ENCODE results near the gene EPHB6. TPM values are rescaled to one million over a fixed set of nuclear protein-coding genes. Genes with fewer than 3 reads are reported as not detected.

Gene EPHB6
- total RNA-seq, 2 experiments from 2014 or later: 50.7 to 55.8 TPM

DNA sequence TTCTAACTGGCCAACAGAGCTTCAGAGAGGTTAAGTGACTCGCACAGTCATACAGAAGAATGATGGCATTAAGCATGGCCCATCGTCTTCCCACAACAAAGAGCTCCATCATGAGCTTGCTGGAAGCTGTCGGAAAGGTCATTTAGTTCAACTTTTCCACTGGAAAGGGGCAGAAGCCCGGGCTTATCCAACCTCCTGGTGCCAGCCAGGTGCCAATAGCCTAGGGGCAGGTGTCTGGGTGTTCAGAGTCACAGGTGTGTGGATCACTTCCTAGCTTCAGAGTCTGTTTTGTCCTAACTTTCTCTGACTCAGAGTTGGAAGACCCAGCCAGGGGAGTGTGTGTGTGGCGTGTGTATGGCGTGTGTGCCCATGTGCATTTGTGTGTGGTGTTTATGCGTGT, 32.0 kb downstream of the EPHB6 start:
- H3K27ac ChIP-seq (ENCODE audit: low read depth in 1 of 2, low read length in 2 of 2): no peak overlapping the region
- POLR2A ChIA-PET: no interaction called here

GRCh38 chr7:142887282-142888015, 32.6 kb downstream of the EPHB6 start:
- Histone ChIP-seq H3K4me1 (ENCODE audit: insufficient read depth, low read length) (no peaks in the 10 kb centered on the region), H3K36me3 (ENCODE audit: insufficient read depth, low read length) (no peaks in the 10 kb centered on the region), H3K27me3 (ENCODE audit: control insufficient read depth in 1 of 2, insufficient read depth in 2 of 2, low read length in 2 of 2) (no peaks in the 10 kb centered on the region), H3K4me3 (ENCODE audit: low read length) (no peak overlapping the region), H3K9me3 (ENCODE audit: control insufficient read depth in 1 of 2, insufficient read depth in 1 of 2, low read length in 2 of 2) (no peaks in the 10 kb centered on the region), H3K27ac (ENCODE audit: low read depth in 1 of 2, low read length in 2 of 2) (no peak overlapping the region)
- H3K4me3 Mint-ChIP-seq: no peak overlapping the region
- no peak overlapping the region for H3K27ac Mint-ChIP-seq
- ChIA-PET POLR2A (no interaction called here), CTCF (no interaction called here)
- intact Hi-C loops (cut with DNase I, micrococcal nuclease): loop anchor here in 1 of 2 experiments (10.0 kb wide), 1 partner anchor 327 kb away; no protein-coding TSS in a partner anchor
- TF ChIP-seq, protein P1, sequence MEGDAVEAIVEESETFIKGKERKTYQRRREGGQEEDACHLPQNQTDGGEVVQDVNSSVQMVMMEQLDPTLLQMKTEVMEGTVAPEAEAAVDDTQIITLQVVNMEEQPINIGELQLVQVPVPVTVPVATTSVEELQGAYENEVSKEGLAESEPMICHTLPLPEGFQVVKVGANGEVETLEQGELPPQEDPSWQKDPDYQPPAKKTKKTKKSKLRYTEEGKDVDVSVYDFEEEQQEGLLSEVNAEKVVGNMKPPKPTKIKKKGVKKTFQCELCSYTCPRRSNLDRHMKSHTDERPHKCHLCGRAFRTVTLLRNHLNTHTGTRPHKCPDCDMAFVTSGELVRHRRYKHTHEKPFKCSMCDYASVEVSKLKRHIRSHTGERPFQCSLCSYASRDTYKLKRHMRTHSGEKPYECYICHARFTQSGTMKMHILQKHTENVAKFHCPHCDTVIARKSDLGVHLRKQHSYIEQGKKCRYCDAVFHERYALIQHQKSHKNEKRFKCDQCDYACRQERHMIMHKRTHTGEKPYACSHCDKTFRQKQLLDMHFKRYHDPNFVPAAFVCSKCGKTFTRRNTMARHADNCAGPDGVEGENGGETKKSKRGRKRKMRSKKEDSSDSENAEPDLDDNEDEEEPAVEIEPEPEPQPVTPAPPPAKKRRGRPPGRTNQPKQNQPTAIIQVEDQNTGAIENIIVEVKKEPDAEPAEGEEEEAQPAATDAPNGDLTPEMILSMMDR (IDR thresholded peaks at IDR 0.05): no peak
- no peaks in the 10 kb centered on the region for H3K36me3 Mint-ChIP-seq (ENCODE audit: low read depth)
- H3K27me3 Mint-ChIP-seq: no peaks in the 10 kb centered on the region
- DNase-seq: no peak
- no peaks in the 10 kb centered on the region for H3K4me1 Mint-ChIP-seq (ENCODE audit: low read depth)
- no peaks in the 10 kb centered on the region for H3K9me3 Mint-ChIP-seq
- ATAC-seq (ENCODE audit: poor library complexity): no peak

More for the DNA sequence above, 32.0 kb downstream of the EPHB6 start:
- intact Hi-C loops (cut with DNase I, micrococcal nuclease): loop anchor here in 1 of 2 experiments (10.0 kb wide), 1 partner anchor 328 kb away; no protein-coding TSS in a partner anchor
- H3K27me3 ChIP-seq (ENCODE audit: control insufficient read depth in 1 of 2, insufficient read depth in 2 of 2, low read length in 2 of 2): no peaks in the 10 kb centered on the region
- no peak overlapping the region for H3K27ac Mint-ChIP-seq
- no peak overlapping the region for H3K4me3 Mint-ChIP-seq
- H3K4me1 ChIP-seq (ENCODE audit: insufficient read depth, low read length): no peaks in the 10 kb centered on the region
- H3K36me3 Mint-ChIP-seq (ENCODE audit: low read depth): no peaks in the 10 kb centered on the region
- no peaks in the 10 kb centered on the region for H3K9me3 ChIP-seq (ENCODE audit: control insufficient read depth in 1 of 2, insufficient read depth in 1 of 2, low read length in 2 of 2)
- H3K27me3 Mint-ChIP-seq: no peaks in the 10 kb centered on the region
- TF ChIP-seq, protein P1 (IDR thresholded peaks at IDR 0.05): no peak
- no peaks in the 10 kb centered on the region for H3K4me1 Mint-ChIP-seq (ENCODE audit: low read depth)
- no peak for DNase-seq
- CTCF ChIA-PET: no interaction called here
- H3K9me3 Mint-ChIP-seq: no peaks in the 10 kb centered on the region
- no peaks in the 10 kb centered on the region for H3K36me3 ChIP-seq (ENCODE audit: insufficient read depth, low read length)
- no peak overlapping the region for H3K4me3 ChIP-seq (ENCODE audit: low read length)
- ATAC-seq (ENCODE audit: poor library complexity): no peak

GRCh38 chr7:142889816-142890215, 34.9 kb downstream of the EPHB6 start:
- ATAC-seq (ENCODE audit: poor library complexity): no peak
- Histone ChIP-seq H3K9me3 (ENCODE audit: control insufficient read depth in 1 of 2, insufficient read depth in 1 of 2, low read length in 2 of 2) (no peaks in the 10 kb centered on the region), H3K36me3 (ENCODE audit: insufficient read depth, low read length) (no peaks in the 10 kb centered on the region), H3K4me3 (ENCODE audit: low read length) (no peak overlapping the region), H3K27ac (ENCODE audit: low read depth in 1 of 2, low read length in 2 of 2) (no peak overlapping the region), H3K4me1 (ENCODE audit: insufficient read depth, low read length) (no peaks in the 10 kb centered on the region), H3K27me3 (ENCODE audit: control insufficient read depth in 1 of 2, insufficient read depth in 2 of 2, low read length in 2 of 2) (no peaks in the 10 kb centered on the region)
- Mint-ChIP-seq H3K4me1 (ENCODE audit: low read depth) (no peaks in the 10 kb centered on the region), H3K4me3 (no peak overlapping the region), H3K36me3 (ENCODE audit: low read depth) (no peaks in the 10 kb centered on the region), H3K9me3 (no peaks in the 10 kb centered on the region), H3K27me3 (no peaks in the 10 kb centered on the region), H3K27ac (no peak overlapping the region)
- TF ChIP-seq, protein P1 (IDR thresholded peaks at IDR 0.05): no peak
- ChIA-PET CTCF (no interaction called here), POLR2A (no interaction called here)
- intact Hi-C loops (cut with DNase I, micrococcal nuclease): loop anchor here in 1 of 2 experiments (10.0 kb wide), 1 partner anchor 325 kb away; no protein-coding TSS in a partner anchor
- no peak for DNase-seq

Measured in CD4-positive, alpha-beta T cell (primary cell).